AG04449 (cell line): ENCODE data around the gene GTF2F2.
A peak's percentile ranks its signal among the peaks of the same experiment; 100 is the strongest.

Experiments used
- CTCF ChIA-PET: fragments of 350-600 bp; formaldehyde crosslinking; extraction: SDS; loops from one replicate; lab custom pipeline; 2021; ENCODE audit warnings: antibody characterized with exemption; lab: Yijun Ruan, JAX
- POLR2A ChIA-PET: fragments of 400-600, 350-600 bp; formaldehyde crosslinking; extraction: SDS; loops from one replicate; lab custom pipeline; 2020; ENCODE audit warnings: antibody characterized with exemption, inconsistent platforms; lab: Yijun Ruan, JAX
- DNase-seq: peaks from one replicate; pipeline ENCODE4 v3.0.0-alpha.2; 2010; ENCODE audit warnings: low read depth, low spot score
- H3K4me3 ChIP-seq: 2 replicates; pipeline ENCODE4 v1.5.1; 2011; ENCODE audit warnings: low read depth, mild to moderate bottlenecking, control low read depth, low read length
- CTCF ChIP-seq: IDR thresholded peaks from one replicate; pipeline ENCODE4 v1.5.1; 2011; ENCODE audit warnings: mild to moderate bottlenecking, moderate library complexity, low read length, control low read depth, inconsistent platforms; ENCODE audit not compliant: insufficient read depth; ENCODE audit errors: missing control alignments

GTF2F2 gene

GRCh38 chr13:45305079-45305478 is 184.8 kb downstream of the GTF2F2 start:
- no peak for TF ChIP-seq CTCF
- DNase-seq: no peak
- ChIA-PET POLR2A (no interaction called here), CTCF (interaction anchor here (1.0 to 9.6 kb wide), 3 partner anchors 20 to 257 kb away, joined by 3 to 179 read pairs (median 4); no protein-coding TSS in a partner anchor)
- H3K4me3 ChIP-seq: no peak overlapping the region

GRCh38 chr13:45306966-45307365 is 186.7 kb downstream of the GTF2F2 start:
- ChIA-PET CTCF (interaction anchor here (0.8 to 9.6 kb wide), 10 partner anchors 9 to 333 kb away, joined by 3 to 179 read pairs (median 18); no protein-coding TSS in a partner anchor), POLR2A (no interaction called here)

GRCh38 chr13:45310341-45311131 is 190.2 kb downstream of the GTF2F2 start:
- CTCF ChIA-PET: interaction anchor here (1.1 to 9.6 kb wide), 16 partner anchors 10 to 337 kb away, joined by 3 to 179 read pairs (median 14); no protein-coding TSS in a partner anchor
- DNase-seq: no peak
- POLR2A ChIA-PET: no interaction called here
- H3K4me3 ChIP-seq: peak overlapping the region; percentile 23; the same call in 1 of the 2 replicates
- TF ChIP-seq CTCF: no peak

More at GRCh38 chr13:45306966-45307365, 186.7 kb downstream of the GTF2F2 start:
- TF ChIP-seq CTCF: no peak
- no peak overlapping the region for H3K4me3 ChIP-seq
- DNase-seq: no peak

- CTCF ChIA-PET: interaction anchor here (1.0 to 1.3 kb wide), 2 partner anchors 9 to 268 kb away, joined by 3 read pairs; no protein-coding TSS in a partner anchor
- TF ChIP-seq CTCF: no peak
- POLR2A ChIA-PET: no interaction called here
- DNase-seq: no peak
- H3K4me3 ChIP-seq: no peak overlapping the region
These were observed 194.5 kb downstream of the GTF2F2 start for GRCh38 chr13:45314822-45315221.

GRCh38 chr13:45315520-45316167 is 195.3 kb downstream of the GTF2F2 start:
- ChIA-PET CTCF (interaction anchor here (1.1 to 1.4 kb wide), 2 partner anchors 269 to 273 kb away, joined by 4 to 7 read pairs; no protein-coding TSS in a partner anchor), POLR2A (no interaction called here)
- DNase-seq: no peak

More at GRCh38 chr13:45315520-45316167, 195.3 kb downstream of the GTF2F2 start:
- no peak for TF ChIP-seq CTCF
- H3K4me3 ChIP-seq: no peak overlapping the region
